T-helper 17 cell (primary cell): Measurements from ENCODE around the gene PCNX3. TPM values are rescaled to one million over a fixed set of nuclear protein-coding genes. Genes with fewer than 3 reads are reported as not detected.
A peak's percentile ranks its signal among the peaks of the same experiment; 100 is the strongest.

ENCODE experiments used
- ATAC-seq: fragments of 150-1000 bp; cut with Tn5 transposase; 2 replicates; pipeline ENCODE4 v1.10.0; 2021; ENCODE audit warnings: mild to moderate bottlenecking, moderate library complexity
- DNase-seq, 3 donors: peaks; one replicate each; pipeline versions ENCODE4 v3.0.0 to v3.0.0-alpha.2; 2020 to 2021
- H3K9me3 ChIP-seq: one replicate; pipeline ENCODE4 v1.7.0; 2013; ENCODE audit warnings: low read length, mild to moderate bottlenecking; ENCODE audit not compliant: control insufficient read depth, poor library complexity, severe bottlenecking
- H3K27ac Mint-ChIP-seq: one replicate; pipeline ENCODE4 v1.8.0; 2022; ENCODE audit warnings: mild to moderate bottlenecking, moderate library complexity, mixed read lengths
- H3K27me3 Mint-ChIP-seq: one replicate; pipeline ENCODE4 v1.8.0; 2022; ENCODE audit warnings: mixed read lengths
- H3K36me3 Mint-ChIP-seq: one replicate; pipeline ENCODE4 v1.8.0; 2022; ENCODE audit warnings: low read depth, mixed read lengths
- H3K4me1 Mint-ChIP-seq: one replicate; pipeline ENCODE4 v1.8.0; 2022; ENCODE audit warnings: mild to moderate bottlenecking, mixed read lengths
- H3K4me3 Mint-ChIP-seq: one replicate; pipeline ENCODE4 v1.8.0; 2022; ENCODE audit warnings: mild to moderate bottlenecking, moderate library complexity, mixed read lengths
- total RNA-seq, 4 donors: library from RNA in 2 of 4; stranded (reverse) in 2 of 4; gene quantifications; one replicate each; pipeline ENCODE4 v1.2.3 and lab custom pipeline; 2022 to 2026

Gene PCNX3
- total RNA-seq, 2 donors from 2014 or later, result 56.0 to 60.5 TPM

DNA sequence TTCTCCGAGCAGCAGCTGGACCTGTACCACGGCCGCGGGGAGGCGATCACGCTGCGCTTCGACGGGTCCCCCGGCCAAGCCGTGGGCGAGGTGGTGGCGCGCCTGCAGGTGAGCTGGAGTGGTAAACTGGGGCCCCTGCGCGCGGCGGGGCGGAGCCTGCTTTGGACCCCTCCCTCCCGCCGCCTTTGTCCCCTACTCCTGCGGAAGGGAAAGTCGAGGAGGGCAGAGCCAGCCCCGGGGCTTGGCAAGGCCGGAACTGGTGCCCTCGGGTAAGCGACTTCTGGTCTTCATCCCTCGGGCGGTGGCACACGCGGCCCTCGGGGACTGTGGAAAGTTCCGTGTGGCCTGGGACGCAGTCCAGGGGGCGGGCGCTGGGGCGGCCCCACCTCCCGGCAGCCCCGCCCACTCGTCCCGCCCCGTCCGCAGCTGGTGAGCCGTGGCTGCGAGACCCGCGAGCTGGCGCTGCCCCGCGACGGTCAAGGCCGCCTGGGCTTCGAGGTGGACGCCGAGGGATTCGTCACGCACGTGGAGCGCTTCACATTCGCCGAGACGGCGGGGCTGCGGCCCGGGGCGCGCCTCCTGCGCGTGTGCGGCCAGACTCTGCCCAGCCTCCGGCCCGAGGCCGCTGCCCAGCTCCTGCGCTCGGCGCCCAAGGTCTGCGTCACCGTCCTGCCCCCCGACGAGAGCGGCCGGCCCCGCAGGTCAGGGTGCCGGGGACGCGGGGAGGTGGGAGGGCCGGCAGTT is 31.6 kb downstream of the PCNX3 start:
- peaks cover 7% of the 10 kb centered on the region for H3K36me3 Mint-ChIP-seq
- DNase-seq (no peak), ATAC-seq (no peak)
- no peak overlapping the region for H3K4me3 Mint-ChIP-seq
- H3K4me1 Mint-ChIP-seq, result peaks cover 27% of the 10 kb centered on the region
- H3K27ac Mint-ChIP-seq, result no peak overlapping the region
- no peaks in the 10 kb centered on the region for H3K27me3 Mint-ChIP-seq
- H3K9me3 ChIP-seq, result no peaks in the 10 kb centered on the region

DNA sequence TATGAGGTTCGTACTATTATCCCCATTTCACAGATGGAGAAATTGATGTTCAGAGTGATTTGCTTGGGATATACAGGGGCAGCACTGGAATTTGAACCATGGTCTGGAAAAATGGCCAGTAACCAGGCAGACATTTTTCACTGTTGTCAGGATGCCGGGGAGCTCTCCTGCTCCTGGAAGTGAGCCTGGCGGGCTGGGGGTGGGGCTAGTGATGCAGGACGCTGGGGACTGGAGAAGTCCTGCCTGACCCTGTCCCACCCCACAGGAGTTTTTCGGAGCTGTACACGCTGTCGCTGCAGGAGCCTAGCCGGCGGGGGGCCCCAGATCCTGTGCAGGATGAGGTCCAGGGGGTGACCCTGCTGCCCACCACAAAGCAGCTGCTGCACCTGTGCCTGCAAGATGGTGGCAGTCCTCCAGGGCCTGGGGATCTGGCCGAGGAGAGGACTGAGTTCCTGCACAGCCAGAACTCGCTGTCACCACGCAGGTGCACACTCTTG is 33.5 kb downstream of the PCNX3 start:
- H3K4me1 Mint-ChIP-seq, result peaks cover 34% of the 10 kb centered on the region
- no peak for ATAC-seq
- H3K27me3 Mint-ChIP-seq, result no peaks in the 10 kb centered on the region
- no peak overlapping the region for H3K4me3 Mint-ChIP-seq
- peaks cover 5% of the 10 kb centered on the region for H3K36me3 Mint-ChIP-seq
- no peak overlapping the region for H3K27ac Mint-ChIP-seq
- DNase-seq, result no peak
- H3K9me3 ChIP-seq, result no peaks in the 10 kb centered on the region

DNA sequence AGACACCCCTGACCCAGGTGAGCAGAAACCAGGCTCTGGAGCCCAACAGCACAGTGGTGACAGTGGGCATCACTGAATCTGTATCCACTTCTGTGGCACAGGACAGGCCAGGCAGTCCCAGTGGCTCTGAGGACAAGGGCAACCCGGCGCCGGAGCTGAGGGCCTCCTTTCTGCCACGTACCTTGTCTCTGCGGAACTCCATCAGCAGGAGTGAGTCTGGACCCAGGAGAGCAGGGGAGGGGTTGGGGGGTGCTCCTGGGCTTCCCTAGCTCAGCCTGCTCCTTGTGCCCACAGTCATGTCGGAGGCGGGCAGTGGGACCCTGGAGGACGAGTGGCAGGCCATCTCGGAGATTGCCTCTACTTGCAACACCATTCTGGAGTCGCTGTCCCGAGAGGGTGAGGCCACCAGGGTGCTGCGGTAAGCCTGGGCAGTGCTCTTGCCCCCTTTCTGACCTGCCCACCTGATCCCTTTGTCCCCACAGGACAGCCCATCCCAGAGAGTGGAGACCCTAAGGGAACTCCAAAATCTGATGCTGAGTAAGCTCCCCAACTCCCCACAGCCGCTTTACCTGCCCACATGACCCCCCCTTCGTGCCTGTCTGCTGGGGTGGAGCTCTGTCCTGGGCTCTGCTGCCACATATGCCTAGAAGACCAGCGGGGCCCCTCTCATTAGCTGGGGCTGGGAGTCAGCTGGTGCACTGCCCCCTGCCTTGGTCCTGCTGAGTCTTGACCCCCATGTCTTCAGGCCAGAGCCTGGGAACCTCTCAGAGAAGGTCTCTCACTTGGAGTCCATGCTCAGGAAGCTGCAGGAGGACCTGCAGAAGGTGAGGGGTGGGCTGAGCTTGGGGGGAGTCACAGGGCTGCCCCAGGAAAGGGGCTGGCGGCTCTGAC is 34.3 kb downstream of the PCNX3 start:
- peaks cover 5% of the 10 kb centered on the region for H3K36me3 Mint-ChIP-seq
- no peaks in the 10 kb centered on the region for H3K27me3 Mint-ChIP-seq
- DNase-seq, result no peak
- H3K27ac Mint-ChIP-seq, result peak overlapping the region; percentile 21
- H3K4me1 Mint-ChIP-seq, result peaks cover 31% of the 10 kb centered on the region
- H3K9me3 ChIP-seq, result no peaks in the 10 kb centered on the region
- H3K4me3 Mint-ChIP-seq, result no peak overlapping the region
- ATAC-seq, result no peak

DNA sequence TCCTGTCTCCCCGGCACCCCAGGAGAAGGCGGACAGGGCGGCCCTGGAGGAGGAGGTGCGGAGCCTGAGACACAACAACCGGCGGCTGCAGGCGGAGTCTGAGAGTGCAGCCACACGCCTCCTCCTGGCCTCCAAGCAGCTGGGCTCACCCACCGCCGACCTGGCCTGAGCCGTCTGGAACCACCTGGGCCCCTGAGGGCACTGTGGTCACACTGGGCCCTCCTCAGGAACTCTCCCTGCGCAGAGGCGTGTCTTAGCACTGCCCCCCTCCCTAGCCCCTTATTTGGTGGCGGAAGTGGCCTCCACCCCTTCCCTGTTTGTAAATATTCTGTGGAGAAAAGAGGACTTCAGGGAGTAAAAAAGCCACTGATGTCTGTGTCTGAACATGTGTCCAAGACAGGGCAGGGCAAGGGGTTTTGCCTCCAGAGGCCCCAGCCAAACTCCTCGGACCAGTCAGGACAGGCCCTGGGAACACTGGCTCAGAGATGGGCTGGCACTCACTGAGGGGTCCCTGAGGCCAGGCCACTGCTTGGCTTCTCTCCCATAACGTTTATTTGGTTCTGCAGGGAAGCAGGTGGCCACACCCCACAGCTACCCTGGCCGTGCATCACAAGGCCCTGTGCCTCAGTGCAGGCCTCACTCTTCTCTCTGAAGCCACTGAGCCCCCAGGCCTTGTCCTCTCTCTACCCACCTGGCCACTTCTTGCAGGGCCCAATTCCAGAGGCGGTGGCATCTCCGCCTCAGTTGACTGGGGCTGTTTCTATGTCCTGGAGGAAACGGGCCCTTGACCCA is 35.2 kb downstream of the PCNX3 start:
- Mint-ChIP-seq H3K27me3 (no peaks in the 10 kb centered on the region), H3K4me3 (no peak overlapping the region), H3K36me3 (peaks cover 3% of the 10 kb centered on the region), H3K27ac (peak overlapping the region; percentile 98), H3K4me1 (peaks cover 35% of the 10 kb centered on the region)
- H3K9me3 ChIP-seq, result no peaks in the 10 kb centered on the region
- DNase-seq (no peak), ATAC-seq (no peak)

DNA sequence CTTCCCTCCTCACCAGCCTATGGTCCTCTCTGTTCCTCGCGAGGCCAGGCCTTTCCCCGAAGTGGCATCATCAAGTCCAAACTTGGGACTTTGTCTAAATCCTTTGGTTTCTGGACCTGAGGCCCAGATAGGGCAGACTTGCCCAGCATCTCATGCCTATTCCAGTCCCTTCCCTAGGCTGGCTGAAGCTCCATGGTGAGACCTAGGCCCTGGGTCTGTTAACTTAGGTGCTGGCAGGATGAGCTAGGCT is 35.7 kb downstream of the PCNX3 start:
- Mint-ChIP-seq H3K4me1 (peaks cover 38% of the 10 kb centered on the region), H3K4me3 (peak overlapping the region; percentile 90), H3K27ac (peak overlapping the region; percentile 98), H3K27me3 (no peaks in the 10 kb centered on the region), H3K36me3 (peaks cover 3% of the 10 kb centered on the region)
- DNase-seq, result no peak
- H3K9me3 ChIP-seq, result no peaks in the 10 kb centered on the region
- ATAC-seq, result no peak

DNA sequence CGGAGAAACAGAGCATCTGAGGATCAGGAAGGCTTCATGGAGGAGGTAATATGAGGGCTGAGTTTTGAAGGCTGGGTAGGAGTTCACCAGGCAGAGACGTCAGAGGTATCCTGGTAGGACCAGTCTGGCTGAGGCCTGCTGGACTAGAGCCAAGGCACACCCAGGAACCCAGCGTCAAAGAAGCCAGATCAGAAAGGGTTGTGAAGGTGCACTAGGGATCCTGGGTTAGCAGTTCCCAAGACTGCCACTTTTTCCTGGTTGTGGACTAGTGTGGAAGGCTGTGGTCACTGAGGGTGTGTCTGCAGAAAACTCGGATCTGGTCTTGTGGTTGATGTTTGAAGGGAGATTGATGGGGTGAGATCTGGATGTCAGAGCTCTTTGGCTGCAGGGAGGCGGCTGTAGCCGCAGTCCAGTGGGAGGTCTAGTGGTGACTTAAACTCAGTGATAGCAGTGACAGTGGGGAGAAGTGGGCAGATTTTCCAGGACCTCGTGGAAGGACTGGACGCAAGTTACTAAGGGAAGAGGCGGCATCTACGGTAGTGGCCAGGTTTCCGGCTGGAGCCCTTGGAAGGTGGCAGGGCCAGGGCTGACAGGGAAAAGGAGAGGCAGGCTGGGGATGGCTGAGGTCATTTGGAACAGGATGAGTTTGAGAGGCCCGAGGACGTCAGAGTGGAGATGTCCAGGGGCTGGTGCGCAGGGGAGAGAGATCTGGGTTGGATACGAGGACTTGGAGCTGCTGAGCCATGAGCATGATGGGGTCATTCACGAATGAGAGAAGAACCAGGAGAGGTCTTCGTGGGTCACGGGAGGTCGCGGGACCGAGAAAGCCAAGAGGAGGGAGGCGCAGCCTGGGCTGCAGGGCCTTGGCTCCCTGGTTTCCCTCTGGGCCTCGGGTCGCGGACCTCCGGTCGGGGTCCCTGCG is 36.3 kb downstream of the PCNX3 start:
- Mint-ChIP-seq H3K27ac (peak overlapping the region; percentile 98), H3K4me1 (peaks cover 40% of the 10 kb centered on the region), H3K27me3 (no peaks in the 10 kb centered on the region), H3K36me3 (peaks cover 3% of the 10 kb centered on the region), H3K4me3 (peak overlapping the region; percentile 90)
- H3K9me3 ChIP-seq, result no peaks in the 10 kb centered on the region
- ATAC-seq (no peak), DNase-seq (no peak)

DNA sequence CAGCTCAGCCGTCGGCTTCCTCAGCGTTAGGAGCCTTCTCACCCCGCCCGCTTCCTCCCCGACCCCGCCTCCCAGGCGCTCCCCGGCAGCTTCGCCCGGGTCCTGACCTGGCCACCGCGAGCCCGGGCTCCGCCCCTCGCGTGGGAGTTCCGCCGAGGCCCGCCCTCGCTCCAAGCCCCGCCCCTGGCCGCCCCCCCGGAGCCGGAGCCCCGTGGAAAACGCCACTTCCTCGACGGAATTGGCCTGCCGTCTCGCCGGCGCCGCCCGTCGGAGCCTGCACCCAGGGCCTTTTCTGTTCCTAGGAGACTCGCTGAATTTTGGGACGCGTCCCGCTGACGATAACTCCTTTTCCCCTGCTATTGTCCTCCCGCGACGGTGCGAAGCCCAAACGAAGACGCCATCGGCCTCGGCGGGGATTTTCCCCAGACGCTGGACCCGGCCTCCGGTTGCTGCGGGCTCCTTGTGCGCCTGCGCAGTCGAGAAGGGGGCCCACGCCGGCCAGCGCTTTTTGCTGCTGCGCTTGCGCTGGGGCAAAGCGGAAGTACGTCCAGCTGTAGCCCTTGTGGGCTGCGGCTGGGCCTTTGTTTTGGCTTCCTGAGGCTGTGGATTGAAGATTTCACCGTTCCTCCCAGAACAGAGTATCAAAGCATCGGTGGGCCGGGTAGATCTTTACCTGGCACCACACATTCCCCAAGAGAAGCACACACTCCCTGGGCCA is 37.1 kb downstream of the PCNX3 start:
- H3K27ac Mint-ChIP-seq, result peak overlapping the region; percentile 98
- no peaks in the 10 kb centered on the region for H3K27me3 Mint-ChIP-seq
- H3K4me1 Mint-ChIP-seq, result peaks cover 44% of the 10 kb centered on the region
- H3K4me3 Mint-ChIP-seq, result peak overlapping the region; percentile 94
- peak; percentile 92 to 97 (median 95) for DNase-seq
- peak; percentile 83 for ATAC-seq
- no peaks in the 10 kb centered on the region for H3K9me3 ChIP-seq
- peaks cover 3% of the 10 kb centered on the region for H3K36me3 Mint-ChIP-seq

DNA sequence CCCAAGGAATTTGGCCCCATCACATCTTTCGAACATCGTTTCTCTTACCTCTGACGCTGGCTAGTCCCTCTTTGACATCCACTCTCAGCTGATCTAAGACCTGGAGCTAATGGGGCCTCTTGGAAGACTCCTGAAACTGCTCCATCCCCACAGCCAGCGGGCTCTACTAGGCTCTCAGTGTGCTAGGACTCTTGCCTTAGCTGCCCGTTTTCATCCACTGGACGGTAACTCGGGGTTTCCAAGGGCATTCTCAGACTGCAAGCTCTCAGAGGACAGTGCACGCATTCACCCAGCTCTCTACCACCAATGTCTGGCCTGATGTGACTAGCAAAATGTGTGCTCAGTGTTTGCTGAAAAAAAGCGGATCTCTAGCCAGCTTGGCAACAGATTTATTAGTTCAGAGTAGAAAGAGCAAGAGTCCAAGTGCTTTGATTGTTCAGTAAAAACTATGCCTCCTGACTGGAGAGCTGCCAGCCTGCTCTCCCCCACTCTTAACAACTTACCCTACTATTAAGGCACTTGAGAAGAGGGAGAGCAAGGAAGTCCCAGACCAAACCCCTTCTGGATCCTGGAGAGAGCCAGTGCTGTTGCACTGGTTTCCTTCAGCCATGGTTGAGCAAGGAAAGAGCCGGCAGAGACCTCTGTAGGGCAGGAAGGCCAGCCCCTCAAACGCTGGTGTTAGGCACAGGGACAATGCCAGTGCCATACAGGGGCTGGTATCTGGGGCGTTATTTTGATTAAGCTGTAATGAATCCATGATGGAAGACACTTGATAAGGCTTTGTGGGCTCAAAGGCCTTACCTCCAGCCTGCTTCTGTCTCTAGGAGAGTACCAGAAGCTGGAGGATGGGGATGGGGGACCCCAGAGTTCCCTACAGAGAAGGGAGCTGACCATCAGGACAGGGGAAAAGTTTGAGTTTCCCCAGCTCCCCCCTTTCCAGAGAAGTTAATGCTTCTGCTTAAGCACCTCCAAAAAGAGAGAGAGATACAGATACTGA is 38.0 kb downstream of the PCNX3 start:
- Mint-ChIP-seq H3K4me3 (peak overlapping the region; percentile 94), H3K36me3 (peaks cover 3% of the 10 kb centered on the region), H3K27ac (peak overlapping the region; percentile 98), H3K27me3 (no peaks in the 10 kb centered on the region), H3K4me1 (peaks cover 44% of the 10 kb centered on the region)
- no peaks in the 10 kb centered on the region for H3K9me3 ChIP-seq
- no peak for DNase-seq
- ATAC-seq, result no peak

DNA sequence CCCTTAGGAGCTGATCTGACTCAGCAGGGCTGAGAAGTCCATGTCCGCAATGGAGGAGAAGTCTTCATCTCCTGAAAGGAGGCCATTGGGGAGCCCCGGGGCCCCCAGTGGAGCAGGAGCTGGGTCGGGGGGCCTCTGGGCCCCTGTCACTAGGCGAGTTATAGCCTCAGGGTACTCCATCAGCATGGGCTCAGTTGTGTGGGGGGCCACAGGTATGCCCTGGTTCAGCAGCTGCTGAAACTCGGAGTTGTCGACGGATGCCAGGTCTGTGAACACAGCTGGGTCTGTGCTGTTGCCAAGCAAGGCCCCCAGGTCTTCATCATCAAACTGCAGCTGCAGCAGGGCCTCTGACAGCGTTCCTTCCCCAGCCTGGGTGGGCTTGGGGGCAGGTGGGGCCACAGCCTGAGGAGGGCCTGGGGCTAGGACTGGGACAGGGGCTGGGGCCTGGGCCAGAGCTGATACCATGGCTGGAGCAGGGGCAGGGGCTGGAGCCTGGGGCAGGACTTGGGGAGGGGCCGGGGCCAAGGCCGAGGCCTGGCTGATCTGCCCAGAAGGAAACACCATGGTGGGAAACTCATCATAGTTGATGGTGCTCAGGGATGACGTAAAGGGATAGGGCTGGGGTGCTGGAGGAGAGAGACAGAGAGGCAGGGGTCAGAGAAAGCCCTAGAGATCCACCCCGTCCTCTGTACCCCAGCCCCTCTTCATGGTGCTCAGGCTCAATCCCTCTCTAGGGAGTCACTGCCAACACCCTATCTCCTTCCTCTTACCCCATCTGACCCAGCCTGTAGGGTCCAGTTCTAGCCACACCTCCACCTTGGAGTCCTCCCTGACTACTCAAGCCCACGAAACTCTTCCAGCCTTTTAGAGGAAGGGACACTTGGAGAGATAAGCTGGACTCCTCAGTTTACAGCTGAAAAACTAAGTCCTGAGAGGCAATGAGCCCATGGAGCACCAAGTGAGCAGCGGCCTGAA is 39.1 kb downstream of the PCNX3 start:
- Mint-ChIP-seq H3K27ac (peak overlapping the region; percentile 98), H3K27me3 (no peaks in the 10 kb centered on the region), H3K4me3 (peak overlapping the region; percentile 94), H3K36me3 (peaks cover 11% of the 10 kb centered on the region), H3K4me1 (peaks cover 54% of the 10 kb centered on the region)
- no peak for ATAC-seq
- H3K9me3 ChIP-seq, result no peaks in the 10 kb centered on the region
- no peak for DNase-seq

DNA sequence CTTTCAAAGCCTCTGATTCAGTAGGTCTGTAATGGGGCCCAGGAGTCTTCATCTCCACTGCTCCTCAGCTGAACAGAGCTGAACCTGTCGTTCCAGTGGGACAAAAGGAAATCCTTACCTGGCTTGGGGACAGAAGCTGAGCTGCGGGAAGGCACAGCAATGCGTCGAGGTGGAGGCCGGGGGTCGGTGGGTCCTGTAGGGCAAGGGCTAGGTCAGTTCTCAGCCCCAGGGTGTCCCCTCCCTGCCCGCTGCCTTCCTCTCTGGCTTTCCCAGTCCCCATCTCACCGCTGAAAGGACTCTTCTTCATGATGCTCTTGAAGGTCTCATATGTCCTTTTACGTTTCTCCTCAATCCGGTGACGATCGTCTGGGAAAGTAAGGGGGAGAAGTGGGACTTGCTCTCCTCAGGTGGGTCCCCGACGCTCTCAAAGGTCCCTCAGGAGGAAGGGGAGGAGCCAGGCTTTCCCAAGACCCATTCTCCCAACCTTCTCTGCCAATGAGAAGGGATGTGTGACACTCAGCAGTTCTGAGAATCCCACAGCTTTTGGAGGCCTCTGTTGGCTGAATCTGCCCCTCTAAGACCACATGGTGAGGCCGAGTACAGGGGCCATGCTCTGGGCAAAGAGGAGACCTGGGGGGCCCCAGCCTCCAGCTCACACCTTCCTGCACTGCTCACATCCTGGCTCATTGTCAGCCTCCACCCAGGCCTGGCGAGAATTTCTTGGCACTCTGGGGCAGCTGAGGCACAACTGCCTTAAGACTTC is 40.2 kb downstream of the PCNX3 start:
- DNase-seq (no peak), ATAC-seq (no peak)
- H3K27me3 Mint-ChIP-seq, result no peaks in the 10 kb centered on the region
- H3K9me3 ChIP-seq, result no peaks in the 10 kb centered on the region
- H3K27ac Mint-ChIP-seq, result peak overlapping the region; percentile 98
- H3K36me3 Mint-ChIP-seq, result peaks cover 16% of the 10 kb centered on the region
- peaks cover 58% of the 10 kb centered on the region for H3K4me1 Mint-ChIP-seq
- peak overlapping the region; percentile 12 for H3K4me3 Mint-ChIP-seq
